Measurements from ENCODE around the gene NNT.
A peak's percentile ranks its signal among the peaks of the same experiment; 100 is the strongest.

The NNT gene

GRCh38 chr5:43602461-43603343, at the start of gene NNT:
Gene NNT, plus strand, starts transcription at chr5:43603180. Its CDS starts 6,016 bp downstream, at chr5:43609196.
- no peaks in the 10 kb centered on the region for H3K9me2 ChIP-seq (replicated peaks; ENCODE audit: insufficient read depth, low read length)
- peak within 1 kb of the TSS; percentile 94 for H2AFZ ChIP-seq (ENCODE audit: low read depth, low read length, severe bottlenecking)
- H3K9me3 ChIP-seq (ENCODE audit: insufficient read depth, low read length) = no peaks in the 10 kb centered on the region
- peak within 1 kb of the TSS; percentile 89 for H3K9ac ChIP-seq (ENCODE audit: low read length)
- peak within 1 kb of the TSS; percentile 73 for H3K4me3 ChIP-seq (ENCODE audit: insufficient read depth, low read length, poor library complexity, severe bottlenecking)
- H3K4me2 ChIP-seq (ENCODE audit: low read depth, low read length, poor library complexity, severe bottlenecking) = peak within 1 kb of the TSS; percentile 82
- no peaks in the 10 kb centered on the region for H3K27me3 ChIP-seq (ENCODE audit: low read length)
- peak within 1 kb of the TSS; percentile 79 for H3K27ac ChIP-seq (ENCODE audit: low read depth, low read length)
- peaks cover 79% of the 10 kb centered on the region for H3K79me2 ChIP-seq (ENCODE audit: insufficient read depth, low read length)
- no peaks in the 10 kb centered on the region for H4K20me1 ChIP-seq (ENCODE audit: low read depth, low read length)
- TF ChIP-seq CTCF (IDR thresholded peaks at IDR 0.05; ENCODE audit: insufficient read depth, low read length, poor library complexity, severe bottlenecking) (no peak), EZH2phosphoT487 (conservative IDR thresholded peaks at IDR 0.05; ENCODE audit: low read length) (no peak)
- H3F3A ChIP-seq (ENCODE audit: insufficient read depth) = 0 out of 2 replicates have a peak, but pooled peaks cover 6% of the 10 kb centered on the region
- H3K36me3 ChIP-seq (ENCODE audit: low read length) = peaks cover 11% of the 10 kb centered on the region; the same call in 1 of the 2 replicates

GRCh38 chr5:43553381-43553780, 49.6 kb upstream of the NNT start:
- Histone ChIP-seq H3K9ac (ENCODE audit: low read length) (no peak overlapping the region), H3K36me3 (ENCODE audit: low read length) (peaks cover 40% of the 10 kb centered on the region)

GRCh38 chr5:43554497-43554896, 48.5 kb upstream of the NNT start:
- Histone ChIP-seq H3K4me3 (ENCODE audit: insufficient read depth, low read length, poor library complexity, severe bottlenecking) (peak overlapping the region; percentile 97), H3K27me3 (ENCODE audit: low read length) (no peaks in the 10 kb centered on the region), H3K79me2 (ENCODE audit: insufficient read depth, low read length) (peaks cover 65% of the 10 kb centered on the region), H3K9ac (ENCODE audit: low read length) (peak overlapping the region; percentile 87), H2AFZ (ENCODE audit: low read depth, low read length, severe bottlenecking) (no peak overlapping the region), H3K4me2 (ENCODE audit: low read depth, low read length, poor library complexity, severe bottlenecking) (peak overlapping the region; percentile 77), H3K9me2 (replicated peaks; ENCODE audit: insufficient read depth, low read length) (no peaks in the 10 kb centered on the region), H3K9me3 (ENCODE audit: insufficient read depth, low read length) (no peaks in the 10 kb centered on the region), H4K20me1 (ENCODE audit: low read depth, low read length) (no peaks in the 10 kb centered on the region), H3K36me3 (ENCODE audit: low read length) (peaks cover 40% of the 10 kb centered on the region), H3K27ac (ENCODE audit: low read depth, low read length) (no peak overlapping the region), H3F3A (ENCODE audit: insufficient read depth) (peaks cover 8% of the 10 kb centered on the region; the same call in 1 of the 2 replicates)
- TF ChIP-seq EZH2phosphoT487 (conservative IDR thresholded peaks at IDR 0.05; ENCODE audit: low read length) (no peak), CTCF (IDR thresholded peaks at IDR 0.05; ENCODE audit: insufficient read depth, low read length, poor library complexity, severe bottlenecking) (no peak)

More at GRCh38 chr5:43553381-43553780, 49.6 kb upstream of the NNT start:
- no peaks in the 10 kb centered on the region for H3K9me2 ChIP-seq (replicated peaks; ENCODE audit: insufficient read depth, low read length)
- H3K27me3 ChIP-seq (ENCODE audit: low read length) = no peaks in the 10 kb centered on the region
- H3K27ac ChIP-seq (ENCODE audit: low read depth, low read length) = no peak overlapping the region
- peaks cover 3% of the 10 kb centered on the region; the same call in 1 of the 2 replicates for H3F3A ChIP-seq (ENCODE audit: insufficient read depth)
- H3K9me3 ChIP-seq (ENCODE audit: insufficient read depth, low read length) = no peaks in the 10 kb centered on the region
- no peak overlapping the region for H2AFZ ChIP-seq (ENCODE audit: low read depth, low read length, severe bottlenecking)
- no peak overlapping the region for H3K4me3 ChIP-seq (ENCODE audit: insufficient read depth, low read length, poor library complexity, severe bottlenecking)
- H3K79me2 ChIP-seq (ENCODE audit: insufficient read depth, low read length) = peaks cover 69% of the 10 kb centered on the region
- H3K4me2 ChIP-seq (ENCODE audit: low read depth, low read length, poor library complexity, severe bottlenecking) = peak overlapping the region; percentile 77
- H4K20me1 ChIP-seq (ENCODE audit: low read depth, low read length) = no peaks in the 10 kb centered on the region
- TF ChIP-seq EZH2phosphoT487 (conservative IDR thresholded peaks at IDR 0.05; ENCODE audit: low read length) (no peak), CTCF (IDR thresholded peaks at IDR 0.05; ENCODE audit: insufficient read depth, low read length, poor library complexity, severe bottlenecking) (no peak)

Measured in SU-DHL-6 (cell line).